DND-41 (cell line): ENCODE measurements around the gene UPF1.

ENCODE experiments used
- ATAC-seq: fragments of 200-7000 bp; cut with Tn5 transposase; 3 replicates; pipeline ENCODE4 v1.9.1; 2021; ENCODE audit warnings: low read depth; ENCODE audit not compliant: insufficient read depth
- DNase-seq: peaks from one replicate; pipeline ENCODE4 v3.0.0-alpha.2; 2020
- H2AFZ ChIP-seq: 2 replicates; pipeline ENCODE4 v1.6.0; 2012; ENCODE audit warnings: low read depth, low read length
- H3K27ac ChIP-seq: 2 replicates; pipeline ENCODE4 v1.5.1; 2012; ENCODE audit warnings: low read length, inconsistent platforms
- H3K27me3 ChIP-seq: fragments of 200-600 bp; sonication (generic); 2 replicates; pipeline ENCODE4 v1.6.0; 2012; ENCODE audit warnings: low read length, mild to moderate bottlenecking, inconsistent platforms; ENCODE audit not compliant: insufficient read depth, poor library complexity
- H3K36me3 ChIP-seq: 2 replicates; pipeline ENCODE4 v1.5.1; 2012; ENCODE audit warnings: low read length, inconsistent platforms; ENCODE audit not compliant: insufficient read depth
- H3K4me1 ChIP-seq: 2 replicates; pipeline ENCODE4 v1.5.1; 2012; ENCODE audit warnings: mild to moderate bottlenecking, low read length; ENCODE audit not compliant: insufficient read depth
- H3K4me2 ChIP-seq: 2 replicates; pipeline ENCODE4 v1.6.0; 2012; ENCODE audit warnings: mild to moderate bottlenecking, moderate library complexity, low read length, inconsistent platforms; ENCODE audit not compliant: insufficient read depth
- H3K4me3 ChIP-seq, 2 experiments: fragments of 200-600 bp in 1 of 2; shearing (Covaris generic) in 1 of 2; 2 replicates each; pipeline ENCODE4 v1.5.1; 2012 to 2016; ENCODE audit warnings: inconsistent platforms in 2 of 2, low read length in 2 of 2, mild to moderate bottlenecking in 2 of 2, low read depth in 1 of 2, moderate library complexity in 1 of 2
- H3K79me2 ChIP-seq: 2 replicates; pipeline ENCODE4 v1.6.0; 2012; ENCODE audit warnings: low read length, inconsistent platforms; ENCODE audit not compliant: insufficient read depth
- H3K9ac ChIP-seq: 2 replicates; pipeline ENCODE4 v1.6.0; 2012; ENCODE audit warnings: low read depth, mild to moderate bottlenecking, inconsistent platforms, low read length, moderate library complexity
- H3K9me3 ChIP-seq: 2 replicates; pipeline ENCODE4 v1.5.1; 2012; ENCODE audit warnings: low read length, moderate library complexity, mild to moderate bottlenecking, inconsistent platforms; ENCODE audit not compliant: insufficient read depth, severe bottlenecking
- H4K20me1 ChIP-seq: 2 replicates; pipeline ENCODE4 v1.6.0; 2012; ENCODE audit warnings: low read length; ENCODE audit not compliant: insufficient read depth
- CTCF ChIP-seq: IDR thresholded peaks from 2 replicates; pipeline ENCODE4 v1.5.1; 2012; ENCODE audit warnings: borderline replicate concordance, low read length, moderate library complexity, mild to moderate bottlenecking; ENCODE audit not compliant: poor library complexity, severe bottlenecking; ENCODE audit errors: extremely low read depth
- EZH2 ChIP-seq: IDR thresholded peaks from 3 replicates; pipeline ENCODE4 v1.6.1; 2012; ENCODE audit warnings: borderline replicate concordance, low read depth, mild to moderate bottlenecking, moderate library complexity, low read length, inconsistent platforms; ENCODE audit not compliant: severe bottlenecking

UPF1 gene

DNA sequence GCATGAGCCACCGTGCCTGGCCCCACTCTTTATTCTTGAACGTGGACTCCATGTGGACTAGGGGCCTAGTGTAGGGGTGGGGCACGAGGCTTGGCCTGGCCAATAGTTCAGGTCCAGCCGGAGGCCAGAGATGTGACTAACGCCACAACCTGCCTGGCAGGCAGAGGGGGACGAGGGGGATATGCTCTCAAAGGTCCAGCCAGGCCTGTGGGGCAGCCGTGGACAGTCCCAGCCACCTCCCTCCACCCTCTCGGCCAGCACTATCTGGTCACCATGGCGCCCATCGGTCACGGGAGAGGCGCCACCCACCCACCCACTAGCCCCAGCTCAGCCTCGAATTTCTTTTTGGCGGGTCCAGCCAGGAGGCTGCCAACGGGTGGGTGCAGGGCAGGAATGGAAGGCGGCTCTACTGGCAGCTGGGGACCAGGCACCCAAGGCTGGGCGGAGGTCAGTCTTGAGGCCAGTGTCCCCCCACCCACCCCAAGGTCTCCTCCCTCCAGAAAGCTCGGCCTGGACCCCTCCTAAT is 66.4 kb downstream of the UPF1 start:
- no peaks in the 10 kb centered on the region for H3K4me1 ChIP-seq
- no peak overlapping the region for H3K9ac ChIP-seq
- H2AFZ ChIP-seq, result no peak overlapping the region
- ATAC-seq (no peak), DNase-seq (no peak)
- H3K27ac ChIP-seq, result no peak overlapping the region
- peaks cover 12% of the 10 kb centered on the region; the same call in 1 of the 2 replicates for H4K20me1 ChIP-seq
- TF ChIP-seq CTCF (no peak), EZH2 (no peak)
- H3K4me2 ChIP-seq, result no peak overlapping the region
- no peaks in the 10 kb centered on the region for H3K79me2 ChIP-seq
- H3K27me3 ChIP-seq, result no peaks in the 10 kb centered on the region
- H3K36me3 ChIP-seq, result peaks cover 34% of the 10 kb centered on the region
- H3K4me3 ChIP-seq, result no peak overlapping the region
- H3K9me3 ChIP-seq, result no peaks in the 10 kb centered on the region

- Histone ChIP-seq H3K9me3 (no peaks in the 10 kb centered on the region), H2AFZ (no peak overlapping the region), H3K4me3 (no peak overlapping the region), H3K27me3 (no peaks in the 10 kb centered on the region), H3K4me1 (no peaks in the 10 kb centered on the region), H3K79me2 (no peaks in the 10 kb centered on the region), H3K9ac (no peak overlapping the region), H3K4me2 (no peak overlapping the region), H4K20me1 (peaks cover 12% of the 10 kb centered on the region; the same call in 1 of the 2 replicates), H3K27ac (no peak overlapping the region), H3K36me3 (peaks cover 40% of the 10 kb centered on the region)
- ATAC-seq, result no peak; the same call in 2 of the 3 replicates
- TF ChIP-seq EZH2, result no peak
- TF ChIP-seq CTCF, result no peak
- DNase-seq, result no peak
These were observed 67.0 kb downstream of the UPF1 start for GRCh38 chr19:18898607-18899408.

DNA sequence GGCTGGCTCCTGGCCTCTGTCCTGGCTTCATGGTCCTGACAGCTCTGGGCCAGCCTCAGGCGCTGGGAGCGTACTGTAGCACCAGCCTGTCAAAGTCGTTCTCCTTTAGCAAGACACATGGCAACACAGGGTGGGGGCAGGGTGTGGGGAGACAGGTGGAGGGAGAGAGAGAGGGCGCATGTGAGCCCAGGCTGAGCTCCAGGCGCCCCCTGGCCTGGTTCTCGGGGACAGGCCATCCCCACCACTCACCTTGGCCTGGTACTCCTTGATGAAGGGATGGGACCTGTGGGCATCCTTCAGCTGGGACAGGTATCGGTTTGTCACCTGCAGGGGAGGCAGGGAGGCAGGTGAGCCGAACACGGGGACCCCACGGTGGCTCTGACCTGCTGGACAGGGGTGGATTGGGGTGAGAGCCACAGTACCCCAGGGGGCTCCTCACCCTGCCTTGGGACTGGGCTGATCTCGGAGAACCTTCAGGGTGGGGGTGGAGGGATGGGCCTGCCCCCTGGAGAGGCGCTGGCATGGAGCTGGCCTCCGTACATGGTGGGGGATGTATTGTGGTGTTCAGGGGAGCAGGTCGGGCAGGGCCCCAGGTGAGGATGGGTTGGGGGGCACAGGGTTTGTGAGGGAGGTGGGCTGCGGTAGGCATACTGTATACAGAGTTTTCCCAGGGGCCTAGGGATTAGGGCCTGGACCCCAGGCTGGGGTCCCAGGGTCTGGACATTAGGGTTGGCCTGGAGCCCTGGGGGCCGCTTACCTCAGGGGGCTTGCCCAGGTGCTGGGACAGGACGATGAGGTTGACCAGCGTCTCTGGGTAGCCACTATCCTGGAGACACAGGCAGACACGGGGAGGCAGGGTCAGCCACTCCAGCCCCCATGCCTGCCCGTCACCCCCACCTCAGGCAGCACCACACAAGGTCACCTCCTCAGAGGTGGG is 68.1 kb downstream of the UPF1 start:
- TF ChIP-seq CTCF (no peak), EZH2 (no peak)
- Histone ChIP-seq H3K9ac (no peak overlapping the region), H3K27ac (no peak overlapping the region), H3K36me3 (peaks cover 49% of the 10 kb centered on the region), H4K20me1 (peaks cover 12% of the 10 kb centered on the region; the same call in 1 of the 2 replicates), H3K27me3 (no peaks in the 10 kb centered on the region), H3K9me3 (no peaks in the 10 kb centered on the region), H2AFZ (no peak overlapping the region), H3K4me1 (no peaks in the 10 kb centered on the region), H3K4me3 (no peak overlapping the region), H3K79me2 (no peaks in the 10 kb centered on the region), H3K4me2 (no peak overlapping the region)
- ATAC-seq (no peak), DNase-seq (no peak)
